ENCODE data around the gene TNIP1.

Gene TNIP1

GRCh38 chr5:151064916-151065499, 15.8 kb downstream of the TNIP1 start:
- no peak for DNase-seq (ENCODE audit: low spot score)

- peak; percentile 34 for DNase-seq (ENCODE audit: low spot score)
Measured at GRCh38 chr5:151063142-151063989, 17.5 kb downstream of the TNIP1 start.

- no peak for DNase-seq (ENCODE audit: low spot score)
Measured at GRCh38 chr5:151062405-151063141, 18.3 kb downstream of the TNIP1 start.

GRCh38 chr5:151060742-151061141, 20.1 kb downstream of the TNIP1 start:
- no peak for DNase-seq (ENCODE audit: low spot score)

- DNase-seq (ENCODE audit: low spot score): no peak
Measured at GRCh38 chr5:151058891-151059489, 21.8 kb downstream of the TNIP1 start.

GRCh38 chr5:151058301-151058700, 22.5 kb downstream of the TNIP1 start:
- no peak for DNase-seq (ENCODE audit: low spot score)

GRCh38 chr5:151056379-151057325, 24.2 kb downstream of the TNIP1 start:
- no peak for DNase-seq (ENCODE audit: low spot score)

- no peak for DNase-seq (ENCODE audit: low spot score)
Measured at GRCh38 chr5:151055336-151055735, 25.5 kb downstream of the TNIP1 start.

GRCh38 chr5:151054709-151055108, 26.1 kb downstream of the TNIP1 start:
- DNase-seq (ENCODE audit: low spot score): no peak

- DNase-seq (ENCODE audit: low spot score): no peak
Measured at GRCh38 chr5:151053796-151054462, 26.9 kb downstream of the TNIP1 start.

- DNase-seq (ENCODE audit: low spot score): no peak
Measured at GRCh38 chr5:151052836-151053235, 28.0 kb downstream of the TNIP1 start.

GRCh38 chr5:151051931-151052608, 28.8 kb downstream of the TNIP1 start:
- DNase-seq (ENCODE audit: low spot score): no peak

GRCh38 chr5:151051066-151051930, 29.5 kb downstream of the TNIP1 start:
- DNase-seq (ENCODE audit: low spot score): peak; percentile 79

- no peak for DNase-seq (ENCODE audit: low spot score)
Measured at GRCh38 chr5:151048526-151048925, 32.3 kb downstream of the TNIP1 start.

GRCh38 chr5:151047814-151048425, 32.9 kb downstream of the TNIP1 start:
- no peak for DNase-seq (ENCODE audit: low spot score)

- no peak for DNase-seq (ENCODE audit: low spot score)
Measured at GRCh38 chr5:151042453-151043093, 38.3 kb downstream of the TNIP1 start.

- DNase-seq (ENCODE audit: low spot score): peak; percentile 60
Measured at GRCh38 chr5:151041577-151042268, 39.1 kb downstream of the TNIP1 start.

Data from pons (tissue), 1 donor.